ENCODE results near the gene CUEDC2.

Gene CUEDC2

DNA sequence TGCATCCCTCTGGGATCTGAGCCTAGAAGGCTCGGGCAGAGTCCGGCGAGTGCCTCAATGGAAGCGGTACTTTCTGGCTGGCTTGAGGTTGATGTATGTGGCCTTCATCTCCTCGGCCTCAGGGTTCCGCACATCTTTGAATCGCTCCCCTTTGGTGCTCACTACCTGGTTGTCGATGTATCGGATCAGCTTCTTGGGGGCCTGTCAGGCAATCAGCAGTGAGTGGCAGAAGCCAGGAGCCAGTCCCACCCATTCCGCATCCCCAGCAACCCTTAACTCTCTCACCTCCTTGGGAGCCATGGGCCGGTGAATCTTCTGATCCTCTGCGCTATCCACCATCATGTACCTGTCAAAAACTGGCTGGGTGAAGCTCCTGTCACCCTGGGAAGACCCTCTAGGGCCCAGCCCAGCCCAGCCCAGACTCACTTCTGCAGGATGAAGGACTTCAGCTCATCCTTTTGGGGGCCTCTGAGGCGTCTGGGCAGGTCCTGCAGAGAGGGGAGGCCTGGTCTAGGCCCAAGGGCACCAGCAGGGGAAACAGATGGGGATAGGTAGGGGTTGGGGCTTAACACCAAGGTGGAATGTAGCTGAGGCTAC, 8.9 kb downstream of the CUEDC2 start:
- no peak for DNase-seq

DNA sequence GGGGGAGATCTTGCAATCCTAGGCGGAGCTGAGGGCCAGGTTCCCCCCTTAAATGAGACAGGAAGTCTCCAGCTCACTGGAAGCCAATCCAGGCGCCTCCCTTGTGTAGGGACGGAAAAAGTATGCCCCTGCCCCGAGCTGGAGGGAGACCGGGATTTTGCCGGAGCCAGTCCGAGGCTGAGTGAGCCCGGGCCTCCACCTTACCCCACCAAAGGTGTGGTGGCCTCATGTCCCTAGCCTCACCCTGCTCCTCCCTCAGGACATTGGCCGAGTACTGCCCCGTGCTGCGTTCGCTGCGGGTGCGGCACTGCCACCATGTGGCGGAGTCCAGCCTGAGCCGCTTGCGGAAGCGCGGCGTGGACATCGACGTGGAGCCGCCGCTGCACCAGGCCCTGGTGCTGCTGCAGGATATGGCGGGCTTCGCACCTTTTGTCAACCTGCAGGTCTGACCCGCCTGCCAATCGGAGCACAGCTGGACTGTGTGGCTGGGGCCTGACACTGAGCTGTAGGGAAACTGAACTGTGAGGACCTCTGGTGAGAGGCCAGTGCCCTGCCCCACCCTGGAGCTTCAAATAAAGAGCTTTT, 9.7 kb downstream of the CUEDC2 start:
- peak; percentile 88 for DNase-seq

DNA sequence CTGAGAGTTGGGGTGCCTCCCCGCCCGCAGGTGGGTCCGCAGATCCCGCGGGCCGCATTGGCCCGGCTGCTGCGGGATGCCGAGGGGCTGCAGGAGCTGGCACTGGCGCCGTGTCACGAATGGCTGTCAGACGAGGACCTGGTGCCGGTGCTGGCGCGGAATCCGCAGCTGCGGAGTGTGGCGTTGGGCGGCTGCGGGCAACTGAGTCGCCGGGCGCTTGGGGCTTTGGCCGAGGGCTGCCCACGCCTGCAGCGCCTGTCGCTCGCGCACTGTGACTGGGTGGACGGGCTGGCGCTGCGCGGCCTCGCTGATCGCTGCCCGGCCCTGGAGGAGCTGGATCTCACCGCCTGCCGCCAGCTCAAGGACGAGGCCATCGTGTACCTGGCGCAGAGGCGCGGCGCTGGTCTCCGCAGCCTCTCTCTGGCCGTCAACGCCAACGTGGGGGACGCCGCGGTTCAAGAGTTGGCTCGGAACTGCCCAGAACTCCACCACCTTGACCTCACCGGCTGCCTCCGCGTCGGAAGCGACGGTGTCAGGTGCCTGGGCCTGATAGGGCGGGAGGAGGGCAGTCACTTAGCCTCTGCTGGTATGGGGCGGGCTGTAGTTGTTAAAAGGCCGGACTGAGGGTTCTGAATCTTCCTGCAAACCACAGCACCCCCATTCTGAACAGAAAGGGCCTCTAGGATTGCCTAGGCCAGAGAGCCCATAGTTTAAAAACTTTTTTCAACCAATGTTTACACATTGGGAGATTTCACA, 10.4 kb downstream of the CUEDC2 start:
- peak; percentile 49 for DNase-seq

DNA sequence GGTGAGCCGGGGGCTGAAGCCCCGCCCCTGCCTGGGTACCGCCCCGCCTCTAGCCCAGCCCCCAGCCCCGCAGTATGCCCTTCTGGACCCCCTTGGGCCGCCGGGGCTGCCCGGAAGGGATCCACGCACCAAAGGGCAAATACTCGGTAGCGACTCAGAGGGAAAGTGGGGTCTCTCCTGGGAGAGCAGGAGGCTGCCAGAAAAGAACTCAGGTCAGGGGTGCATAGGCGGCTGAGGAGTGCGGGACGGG, 10.9 kb downstream of the CUEDC2 start:
- DNase-seq = no peak

DNA sequence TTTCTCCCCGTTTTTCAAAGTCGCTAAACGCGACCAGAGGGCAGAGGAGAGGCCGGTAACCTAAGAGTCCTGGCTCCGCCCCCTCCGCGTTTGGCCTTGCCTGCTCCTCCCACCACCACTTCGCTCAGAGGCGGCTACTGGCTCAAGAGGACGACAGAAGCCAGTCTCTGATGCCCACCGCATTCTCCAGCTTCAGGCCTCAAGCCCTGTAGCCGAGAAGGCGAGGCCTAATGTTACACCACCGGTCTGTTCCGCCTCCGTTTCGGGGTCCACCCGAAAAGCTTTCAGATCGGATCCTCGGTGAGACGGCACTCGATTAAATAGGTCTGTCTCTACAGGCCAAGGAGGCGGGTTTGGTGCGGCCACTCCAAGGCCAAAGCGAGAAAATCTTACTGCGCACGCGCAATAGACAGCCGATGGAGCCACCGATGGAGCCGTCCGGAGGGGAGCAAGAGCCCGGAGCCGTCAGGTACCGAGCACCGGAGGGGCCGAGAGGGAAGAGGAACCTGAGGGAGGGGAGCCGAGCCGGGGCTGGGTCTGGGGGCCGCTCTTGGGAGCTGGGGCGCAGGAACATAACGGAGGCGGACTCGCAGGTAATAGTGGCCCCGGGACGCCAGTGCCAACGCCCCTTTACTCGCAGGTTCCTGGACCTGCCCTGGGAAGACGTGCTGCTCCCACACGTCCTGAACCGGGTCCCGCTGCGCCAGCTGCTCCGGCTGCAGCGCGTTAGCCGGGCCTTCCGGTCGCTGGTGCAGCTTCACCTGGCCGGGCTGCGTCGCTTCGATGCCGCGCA, 11.5 kb downstream of the CUEDC2 start, which contains the start of gene FBXL15:
Gene FBXL15, plus strand, starts transcription at position 123 of the 793 bp plus-strand sequence. Its CDS starts 294 bp downstream, at position 417.
- DNase-seq = peak; percentile 93

DNA sequence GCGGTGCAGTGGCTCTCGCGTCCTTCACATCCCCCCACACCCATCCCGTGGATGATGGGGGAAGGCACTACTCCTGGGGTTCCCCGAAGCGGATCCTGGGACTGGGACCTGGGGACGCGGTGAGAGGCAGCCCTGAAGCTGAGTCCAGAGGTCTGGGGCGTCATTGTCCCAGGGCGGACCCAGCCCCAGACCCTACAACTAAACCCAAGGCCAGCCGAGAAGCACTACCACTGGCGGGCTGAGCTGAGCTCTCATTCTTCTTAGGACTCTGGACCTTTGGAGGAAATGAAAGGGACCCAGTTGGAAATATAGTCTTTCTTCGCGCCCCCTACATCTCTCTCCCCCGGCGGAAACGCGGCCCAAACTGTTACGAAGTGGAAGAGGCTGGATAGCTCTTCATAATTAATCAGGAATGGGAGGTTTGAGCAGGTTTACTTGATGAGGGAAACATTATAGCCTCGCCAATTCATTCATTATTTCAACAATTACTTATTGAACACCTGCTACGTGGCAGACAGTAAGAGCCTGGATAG, 12.1 kb downstream of the CUEDC2 start:
- peak; percentile 43 for DNase-seq

DNA sequence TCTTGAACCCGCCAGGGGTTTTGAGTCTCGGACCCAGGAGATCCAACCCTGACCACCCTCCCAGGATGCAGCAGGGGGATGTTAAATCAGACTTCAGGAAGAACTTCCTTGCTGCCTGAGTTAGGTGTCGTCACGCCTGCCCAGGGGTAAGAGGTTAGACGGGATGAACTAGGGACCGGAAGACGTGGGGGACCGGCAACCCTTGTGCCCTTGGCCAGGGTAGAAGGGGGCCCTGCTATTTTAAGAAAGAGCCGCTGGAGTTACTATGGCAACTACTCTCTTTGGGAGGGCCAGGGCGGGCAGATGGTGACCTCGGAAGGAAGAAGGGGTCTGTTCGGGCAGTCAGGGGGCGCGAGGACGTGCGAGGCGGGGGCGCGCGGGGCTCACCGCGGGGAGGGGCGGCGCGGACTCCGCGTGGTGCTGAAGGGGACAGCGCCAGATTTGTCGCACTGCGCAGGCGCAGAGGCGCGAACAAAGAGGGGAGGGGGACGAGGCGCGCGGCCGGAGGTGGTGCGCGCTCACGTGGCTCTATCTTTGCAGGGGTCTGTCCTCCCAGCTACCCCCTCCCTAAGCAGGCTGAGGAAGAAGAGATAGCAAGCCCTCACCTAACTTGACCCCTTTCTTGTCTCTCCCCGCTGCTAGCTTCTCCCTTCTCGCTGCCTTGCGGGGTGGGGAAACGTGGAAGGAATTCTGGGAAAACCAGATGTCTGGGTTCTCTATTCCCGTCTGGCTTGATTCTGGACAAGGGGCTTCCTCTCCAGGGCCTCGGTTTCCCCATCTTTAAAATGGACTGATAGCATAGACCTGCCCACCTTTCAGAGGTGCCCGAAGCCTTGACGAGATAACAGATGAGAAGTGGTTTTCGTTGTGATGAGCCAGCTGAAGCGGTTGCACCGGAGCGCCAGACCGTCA, 12.8 kb downstream of the CUEDC2 start:
- peak; percentile 82 for DNase-seq

DNA sequence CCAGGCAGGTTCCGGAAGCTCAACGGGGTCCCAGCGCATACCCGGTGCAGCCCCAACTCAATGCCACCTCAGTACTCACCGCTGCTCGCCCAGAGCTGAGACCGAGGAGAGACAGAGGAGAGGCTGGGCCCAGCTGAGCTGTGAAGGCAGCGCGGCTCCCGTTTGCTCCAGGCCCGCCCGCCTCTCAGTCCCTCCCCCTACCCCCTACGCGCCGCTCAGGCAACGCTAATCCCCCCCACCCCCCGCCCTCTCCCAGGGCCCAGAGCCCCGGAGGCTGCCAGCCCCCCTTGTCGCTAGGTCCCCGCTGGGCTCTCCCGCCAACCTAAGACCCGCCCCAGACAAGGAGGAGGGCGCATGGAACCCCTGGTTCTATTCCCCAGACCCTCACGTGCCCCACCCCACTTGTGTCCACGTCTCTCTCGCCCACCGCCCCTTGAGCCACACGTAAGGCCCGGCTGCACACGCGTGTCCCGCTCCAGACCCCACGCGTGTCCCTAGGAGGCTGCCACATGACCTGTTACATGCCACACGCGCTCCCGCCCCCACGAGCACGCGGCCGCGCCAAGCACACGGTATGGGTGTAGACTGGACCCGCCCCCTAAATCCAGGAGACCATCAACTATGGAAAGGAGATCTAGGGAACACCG, 13.6 kb downstream of the CUEDC2 start, which contains the start of gene PSD:
Gene PSD, minus strand, starts transcription at position 164 of the 647 bp plus-strand sequence. CDS start 1,747 bp downstream, outside the sequence.
- DNase-seq = no peak

DNA sequence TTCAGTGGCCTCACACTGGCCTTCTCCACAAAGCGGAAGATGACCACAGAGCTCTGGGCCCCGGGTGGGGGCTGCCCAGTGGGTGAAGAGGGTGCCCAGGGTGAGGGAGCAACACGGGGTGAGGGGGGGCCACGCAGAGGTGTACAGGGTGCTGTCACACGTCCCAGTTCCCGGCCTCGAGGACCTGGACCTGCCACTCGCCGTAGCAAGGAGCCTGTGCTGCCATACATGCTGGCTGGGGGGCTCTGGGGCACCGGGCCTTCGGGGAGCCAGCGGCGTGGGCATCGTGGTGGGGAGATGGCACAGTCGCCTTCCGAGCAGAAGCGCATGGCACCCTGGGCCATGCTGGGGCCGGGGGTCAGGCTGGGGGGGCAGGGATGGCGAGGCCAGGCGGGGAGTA, 15.7 kb downstream of the CUEDC2 start:
- DNase-seq = no peak

DNA sequence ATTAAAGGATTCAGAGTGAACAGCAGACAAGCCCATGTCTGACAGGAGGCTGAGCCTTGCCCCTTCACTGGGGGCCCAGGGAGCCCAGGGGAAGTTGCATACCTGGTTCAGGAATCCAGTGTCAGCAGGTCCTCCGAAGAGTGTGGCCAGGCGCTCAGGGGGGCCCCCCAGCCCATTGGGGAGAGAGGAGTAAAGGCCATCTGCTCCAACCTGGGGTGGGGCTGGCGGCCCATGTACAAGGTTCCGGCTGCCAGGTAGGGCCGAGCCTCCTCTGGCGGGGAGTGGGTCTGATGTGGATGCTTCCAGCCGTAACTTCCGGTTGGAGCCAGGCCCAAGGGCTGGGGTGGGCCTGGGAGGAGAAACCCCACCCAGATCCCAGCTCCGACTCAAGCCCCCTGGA, 16.1 kb downstream of the CUEDC2 start:
- DNase-seq = no peak

DNA sequence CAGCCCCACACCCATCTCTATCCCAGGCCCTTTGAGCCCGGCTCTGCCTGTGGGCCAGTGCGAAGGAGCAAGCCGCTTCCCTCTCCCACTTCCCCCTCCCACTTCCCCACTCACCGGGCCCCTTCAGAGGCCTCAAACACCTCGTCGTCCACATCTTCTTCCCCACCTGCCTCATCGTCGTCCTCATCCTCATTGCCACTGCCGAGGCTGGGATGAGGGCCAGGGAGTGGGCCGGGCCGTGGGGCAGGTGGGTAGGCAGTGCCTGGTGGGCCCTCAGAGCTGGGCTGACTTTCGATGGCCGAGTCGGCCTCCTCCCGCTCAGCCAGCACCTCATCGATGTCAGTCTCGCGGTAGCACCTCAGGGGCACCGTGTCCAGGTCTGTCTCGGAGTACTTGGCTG, 17.6 kb downstream of the CUEDC2 start:
- DNase-seq = no peak

DNA sequence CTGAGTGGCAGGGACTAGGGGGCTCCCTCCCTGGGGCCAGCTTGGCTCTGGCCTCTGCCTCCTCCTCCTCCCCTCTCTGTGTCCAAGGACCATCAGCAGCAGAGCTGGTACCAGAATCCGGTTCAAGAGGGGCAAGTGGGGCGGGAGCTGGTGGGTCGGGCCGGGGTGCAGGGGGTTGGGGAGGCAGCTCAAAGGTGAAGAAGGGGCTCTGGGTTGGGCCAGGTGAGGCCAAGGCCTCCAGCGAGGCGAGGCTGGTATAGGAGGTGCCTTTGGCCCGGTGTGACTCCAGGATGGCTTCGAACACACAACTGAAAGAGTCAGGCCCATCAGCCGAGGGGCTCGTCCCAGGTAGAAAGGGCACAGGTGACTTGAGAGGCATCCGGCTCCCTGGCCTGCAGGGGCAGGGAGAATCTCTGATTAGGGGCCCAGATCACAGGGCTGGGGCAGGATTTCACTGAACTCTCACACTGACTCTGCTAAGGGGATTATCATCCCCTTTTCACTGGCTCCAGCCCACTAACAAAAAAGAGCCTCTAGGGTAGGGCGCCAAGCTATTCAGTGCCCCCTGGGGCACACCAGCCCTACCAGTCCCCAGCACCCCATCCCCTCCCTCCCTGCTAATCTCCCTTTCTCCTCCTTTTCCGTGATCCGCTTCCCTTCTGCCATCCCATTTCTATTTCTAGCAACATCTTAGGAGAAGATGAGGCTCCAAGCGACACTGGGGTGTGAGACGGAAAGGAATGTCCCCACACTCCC, 18.4 kb downstream of the CUEDC2 start:
- no peak for DNase-seq

DNA sequence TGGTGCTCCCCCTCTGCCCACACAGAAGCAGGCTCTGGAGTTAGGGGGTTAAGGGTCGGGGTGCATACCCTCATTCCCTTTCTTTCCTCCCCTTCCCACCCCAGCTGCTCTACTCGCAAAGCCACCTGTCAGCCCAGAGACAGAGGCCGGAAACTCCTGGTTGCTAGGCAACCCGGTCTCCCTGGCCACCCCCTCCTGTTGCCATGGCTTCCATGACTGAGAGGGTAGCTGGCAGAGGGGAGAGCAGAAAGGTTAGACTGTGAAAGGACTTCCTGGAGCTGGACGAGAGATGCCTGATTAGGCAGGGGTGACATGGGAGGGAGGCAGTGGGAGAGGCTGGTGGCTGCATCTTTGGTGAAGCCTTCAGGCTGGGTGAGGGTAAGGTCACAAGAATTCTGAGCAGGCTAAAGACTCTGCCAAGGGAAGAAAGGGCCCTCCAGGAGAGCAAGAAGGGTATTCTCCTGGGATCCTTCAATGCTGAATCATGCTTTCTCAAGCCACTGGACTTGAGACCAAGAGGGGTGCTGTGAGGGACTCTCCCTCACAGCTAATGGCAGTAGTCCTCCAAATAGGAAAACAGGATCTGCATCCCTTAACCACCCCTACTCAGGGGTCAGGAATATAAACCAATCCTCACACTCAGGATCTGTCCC, 19.2 kb downstream of the CUEDC2 start:
- no peak for DNase-seq

DNA sequence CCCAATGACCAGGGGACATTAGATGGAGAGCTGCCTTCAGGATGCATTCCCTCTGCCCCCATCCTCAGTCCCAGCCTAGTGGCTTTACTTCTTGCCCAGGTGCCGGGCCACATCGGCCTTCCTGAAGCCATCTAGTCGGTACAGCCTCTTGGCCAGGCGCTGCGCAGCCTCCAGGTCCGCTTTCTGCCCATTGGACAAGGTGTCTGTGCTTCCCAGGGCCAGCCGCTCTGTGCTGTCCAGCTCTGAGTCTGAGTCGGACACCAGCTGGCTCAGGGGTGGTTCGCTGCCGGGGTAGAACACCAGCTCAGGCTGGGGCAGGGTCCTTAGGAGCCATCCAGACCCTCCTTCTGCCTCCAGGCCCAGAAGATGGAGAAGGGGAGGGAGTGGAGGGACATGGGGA, 20.1 kb downstream of the CUEDC2 start:
- DNase-seq = no peak

DNA sequence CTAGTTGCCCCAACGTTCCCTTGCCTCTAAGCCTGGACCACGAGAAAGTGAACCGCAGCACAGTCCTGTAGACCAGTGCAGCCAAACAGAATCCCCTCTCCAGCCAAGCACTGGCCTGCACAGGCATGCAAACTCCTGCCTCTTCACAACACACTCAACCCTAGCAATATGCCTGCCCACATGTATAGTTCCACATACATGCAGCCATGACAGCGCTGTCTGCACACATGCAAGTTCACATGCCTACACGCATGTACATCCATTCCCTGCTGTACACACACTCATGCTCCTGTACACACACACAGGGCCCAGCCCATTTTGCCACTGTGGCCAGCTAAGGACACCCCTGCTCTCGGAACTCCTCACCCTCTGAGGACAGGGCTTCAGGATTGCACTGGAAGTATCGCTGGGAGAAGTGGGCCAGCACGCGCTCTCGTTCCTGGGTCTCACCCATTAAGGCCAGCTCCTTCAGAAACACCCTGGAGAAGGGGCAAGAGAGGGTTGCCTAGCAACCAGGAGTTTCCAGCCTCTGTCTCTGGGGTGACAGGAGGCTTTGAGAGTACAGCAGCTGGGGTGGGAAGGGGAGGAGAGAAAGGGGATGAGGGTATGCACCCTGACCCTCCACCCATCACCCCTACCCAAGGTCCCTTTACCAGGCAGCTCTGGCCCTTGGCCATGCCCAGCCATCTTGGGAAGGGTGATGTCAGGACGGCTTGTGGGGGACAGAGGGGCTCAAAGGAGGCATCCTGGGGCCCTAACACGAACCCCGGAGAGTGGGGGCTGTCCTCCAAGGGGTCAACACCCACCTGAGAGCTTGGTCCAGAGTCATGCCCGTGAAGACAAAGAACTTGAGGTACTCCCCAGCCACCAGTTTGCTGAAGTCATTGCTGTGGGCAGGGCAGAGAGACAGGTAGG, 20.8 kb downstream of the CUEDC2 start:
- DNase-seq = no peak

DNA sequence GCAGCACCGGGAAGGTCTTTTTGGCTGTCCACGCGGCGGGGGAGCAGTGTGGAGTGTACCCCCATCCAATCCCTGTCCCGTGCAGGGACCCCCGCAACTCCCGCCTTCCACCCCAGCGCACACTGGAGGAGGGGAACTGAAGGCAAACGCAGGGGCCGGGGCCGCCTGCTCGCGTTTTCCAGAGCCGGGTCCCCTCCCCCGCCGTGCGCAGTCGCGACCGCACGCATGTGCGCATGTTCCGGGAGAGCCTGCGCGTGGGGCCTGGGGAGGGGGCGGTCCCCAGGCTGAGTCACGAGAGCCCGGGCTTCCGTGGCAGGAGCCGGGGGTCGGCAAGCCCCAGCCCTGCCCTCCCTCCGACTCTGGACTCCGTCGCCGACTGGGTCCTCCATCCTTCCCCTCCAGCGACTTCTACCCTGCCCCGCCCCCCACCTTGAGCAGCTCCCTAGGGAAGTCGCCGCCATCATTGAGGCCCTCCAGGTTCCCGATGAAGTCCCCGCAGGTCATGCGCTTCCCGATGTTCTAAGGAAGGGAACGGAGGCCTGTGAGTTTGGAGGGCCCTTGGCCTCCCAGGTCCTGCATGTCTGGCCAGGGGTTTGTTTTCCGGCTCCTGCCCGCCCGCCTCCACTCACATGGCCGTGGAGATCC, 21.8 kb downstream of the CUEDC2 start:
- no peak for DNase-seq

DNA sequence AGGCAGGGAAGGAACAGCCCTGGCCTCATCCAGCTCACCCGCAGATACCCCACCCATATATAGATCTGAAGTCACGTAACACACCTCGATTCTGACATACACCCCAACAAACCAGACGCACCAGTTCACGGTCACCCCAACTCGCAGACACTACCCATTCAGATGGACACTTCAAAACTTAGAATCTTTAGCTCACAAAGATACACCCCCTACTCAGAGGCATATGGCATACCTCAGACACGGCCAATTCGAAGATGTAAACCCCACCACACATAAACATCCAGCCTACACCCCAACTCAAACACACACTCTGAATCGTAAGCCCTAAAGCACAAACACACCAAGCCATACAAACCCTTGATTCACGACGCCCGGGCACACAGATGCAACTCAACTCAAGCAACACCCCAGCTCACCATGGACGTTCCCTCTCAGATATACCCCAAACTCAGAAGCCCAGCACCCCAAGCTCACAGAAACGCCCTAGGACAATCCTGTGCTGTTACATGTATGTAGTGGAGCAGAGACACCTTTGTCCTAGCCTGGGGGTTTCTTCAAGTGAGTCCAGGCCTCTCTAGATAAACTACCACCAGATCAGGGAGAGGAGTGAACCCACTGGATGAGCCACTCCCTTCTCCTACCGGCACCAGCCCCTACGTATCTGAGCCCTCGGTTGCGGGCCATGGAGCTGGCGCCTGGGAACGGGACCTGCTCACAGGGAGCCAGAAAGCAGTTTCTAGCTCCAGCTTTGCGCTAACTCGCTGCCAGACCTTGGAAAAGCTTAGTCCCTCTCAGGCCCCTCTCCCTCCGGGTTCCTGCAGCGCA, 22.6 kb downstream of the CUEDC2 start:
- DNase-seq = peak; percentile 32
